Fibroblast of lung (primary cell): ENCODE data around the gene SRP19. TPM values are rescaled to one million over a fixed set of nuclear protein-coding genes. Genes with fewer than 3 reads are reported as not detected.
A peak's percentile ranks its signal among the peaks of the same experiment; 100 is the strongest.

Experiments
- DNase-seq, 2 donors: peaks; one replicate each; pipeline versions ENCODE4 v3.0.0 to v3.0.0-alpha.2; 2010; ENCODE audit warnings: low read depth in 2 of 2
- H2AFZ ChIP-seq: 2 replicates; pipeline ENCODE4 v1.5.1; 2012; ENCODE audit warnings: low read length, control low read depth, inconsistent platforms
- H3K27ac ChIP-seq: 2 replicates; pipeline ENCODE4 v1.5.1; 2011; ENCODE audit warnings: low read length, control low read depth; ENCODE audit not compliant: insufficient read depth
- H3K27me3 ChIP-seq: 2 replicates; pipeline ENCODE4 v1.5.1; 2011; ENCODE audit warnings: mild to moderate bottlenecking, low read length; ENCODE audit not compliant: control insufficient read depth, insufficient read depth
- H3K36me3 ChIP-seq: 2 replicates; pipeline ENCODE4 v1.5.1; 2011; ENCODE audit warnings: low read length; ENCODE audit not compliant: control insufficient read depth, insufficient read depth
- H3K4me1 ChIP-seq: 2 replicates; pipeline ENCODE4 v1.5.1; 2011; ENCODE audit warnings: low read length; ENCODE audit not compliant: control insufficient read depth, insufficient read depth; ENCODE audit errors: extremely low read depth
- H3K4me2 ChIP-seq: 2 replicates; pipeline ENCODE4 v1.5.1; 2011; ENCODE audit warnings: low read length, control low read depth; ENCODE audit not compliant: insufficient read depth; ENCODE audit errors: extremely low read depth
- H3K4me3 ChIP-seq, 4 experiments: fragments of 200-600 bp in 1 of 4; sonication (generic) in 1 of 4; replicated peaks in 1 of 4; 2 replicates each; pipeline ENCODE4 v1.5.1; 2011 to 2016; ENCODE audit warnings: low read length in 4 of 4, low read depth in 3 of 4, mild to moderate bottlenecking in 3 of 4, control low read depth in 2 of 4, inconsistent platforms in 1 of 4, mixed read lengths in 1 of 4; ENCODE audit not compliant: insufficient read depth in 1 of 4; ENCODE audit errors: control extremely low read depth in 1 of 4
- H3K79me2 ChIP-seq: 2 replicates; pipeline ENCODE4 v1.5.1; 2012; ENCODE audit warnings: mild to moderate bottlenecking, low read length, inconsistent platforms; ENCODE audit not compliant: control insufficient read depth, insufficient read depth
- H3K9ac ChIP-seq: 2 replicates; pipeline ENCODE4 v1.5.1; 2011; ENCODE audit warnings: mild to moderate bottlenecking, low read length, control low read depth; ENCODE audit not compliant: insufficient read depth
- H3K9me3 ChIP-seq: 2 replicates; pipeline ENCODE4 v1.5.1; 2012; ENCODE audit warnings: low read depth, low read length; ENCODE audit not compliant: control insufficient read depth, insufficient read depth
- H4K20me1 ChIP-seq: 2 replicates; pipeline ENCODE4 v1.5.1; 2011; ENCODE audit warnings: low read length; ENCODE audit not compliant: control insufficient read depth, insufficient read depth; ENCODE audit errors: extremely low read depth
- EZH2 ChIP-seq: IDR thresholded peaks from 2 replicates; pipeline ENCODE4 v1.5.1; 2012; ENCODE audit warnings: low read length, control low read depth, mild to moderate bottlenecking; ENCODE audit errors: missing control alignments
- polyA plus RNA-seq, 2 donors: library from polyadenylated mRNA; depleted of rRNA in 1 of 2; stranded (reverse) in 1 of 2; unstranded in 1 of 2; fragments of >200 nt; gene quantifications; 2 replicates each; pipeline ENCODE4 v1.2.1, GENCODE V29; 2011 to 2012; ENCODE audit warnings: missing spikeins in 1 of 2
- total RNA-seq: library from RNA; depleted of rRNA; stranded (reverse); fragments of >200 nt; gene quantifications from 2 replicates; pipeline ENCODE4 v1.2.1, GENCODE V29; 2014
- TF ChIP-seq, protein P1 (sequence below), 2 donors: IDR thresholded peaks in 1 of 2; conservative IDR thresholded peaks in 1 of 2; 1 replicate in 1 of 2; 2 replicates in 1 of 2; pipeline ENCODE4 v1.5.1; 2011 to 2012; ENCODE audit warnings: low read length in 2 of 2, control low read depth in 1 of 2, inconsistent platforms in 1 of 2, low read depth in 1 of 2, mild to moderate bottlenecking in 1 of 2

The SRP19 gene
- total and polyA plus RNA-seq, 2 donors (not counting 1 experiment from before 2014, with no cell fraction given) = 58.5 to 118 TPM

DNA sequence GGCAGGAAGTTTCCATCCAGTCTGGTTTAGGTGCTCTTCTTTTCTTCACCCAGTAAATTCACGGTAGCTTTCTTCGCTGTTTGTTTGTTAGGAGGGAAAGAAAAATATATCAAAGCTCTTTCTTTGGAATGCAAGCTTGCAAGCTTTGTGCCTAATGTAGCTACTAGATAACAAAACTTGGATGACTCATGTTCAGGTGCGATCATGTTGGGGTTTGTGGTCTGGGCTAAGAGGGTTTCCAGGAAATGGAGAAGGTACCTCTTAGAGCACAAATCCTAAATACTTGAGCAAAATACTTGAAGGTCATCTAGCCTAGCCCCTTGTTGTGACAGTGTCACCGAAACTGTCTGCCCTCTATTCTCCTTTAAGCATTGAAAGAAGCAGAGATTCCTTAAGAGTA is 17.7 kb downstream of the SRP19 start:
- H3K9ac ChIP-seq = no peak overlapping the region
- TF ChIP-seq, protein P1, sequence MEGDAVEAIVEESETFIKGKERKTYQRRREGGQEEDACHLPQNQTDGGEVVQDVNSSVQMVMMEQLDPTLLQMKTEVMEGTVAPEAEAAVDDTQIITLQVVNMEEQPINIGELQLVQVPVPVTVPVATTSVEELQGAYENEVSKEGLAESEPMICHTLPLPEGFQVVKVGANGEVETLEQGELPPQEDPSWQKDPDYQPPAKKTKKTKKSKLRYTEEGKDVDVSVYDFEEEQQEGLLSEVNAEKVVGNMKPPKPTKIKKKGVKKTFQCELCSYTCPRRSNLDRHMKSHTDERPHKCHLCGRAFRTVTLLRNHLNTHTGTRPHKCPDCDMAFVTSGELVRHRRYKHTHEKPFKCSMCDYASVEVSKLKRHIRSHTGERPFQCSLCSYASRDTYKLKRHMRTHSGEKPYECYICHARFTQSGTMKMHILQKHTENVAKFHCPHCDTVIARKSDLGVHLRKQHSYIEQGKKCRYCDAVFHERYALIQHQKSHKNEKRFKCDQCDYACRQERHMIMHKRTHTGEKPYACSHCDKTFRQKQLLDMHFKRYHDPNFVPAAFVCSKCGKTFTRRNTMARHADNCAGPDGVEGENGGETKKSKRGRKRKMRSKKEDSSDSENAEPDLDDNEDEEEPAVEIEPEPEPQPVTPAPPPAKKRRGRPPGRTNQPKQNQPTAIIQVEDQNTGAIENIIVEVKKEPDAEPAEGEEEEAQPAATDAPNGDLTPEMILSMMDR (conservative IDR thresholded peaks at IDR 0.05 in 1 of 2, IDR thresholded peaks at IDR 0.05 in 1 of 2; ENCODE audit: low read depth in 1 of 2, low read length in 2 of 2) = no peak
- TF ChIP-seq EZH2 = no peak
- H3K4me1 ChIP-seq = no peaks in the 10 kb centered on the region
- H3K27ac ChIP-seq = no peak overlapping the region
- H3K79me2 ChIP-seq = no peaks in the 10 kb centered on the region
- peaks cover 4% of the 10 kb centered on the region for H3K36me3 ChIP-seq
- no peak overlapping the region for H3K4me3 ChIP-seq
- H2AFZ ChIP-seq = no peak overlapping the region
- no peaks in the 10 kb centered on the region for H3K27me3 ChIP-seq
- peak in 1 of 2 donors; percentile 75 for DNase-seq
- H3K9me3 ChIP-seq = no peaks in the 10 kb centered on the region
- H4K20me1 ChIP-seq = no peaks in the 10 kb centered on the region
- H3K4me2 ChIP-seq = no peak overlapping the region

DNA sequence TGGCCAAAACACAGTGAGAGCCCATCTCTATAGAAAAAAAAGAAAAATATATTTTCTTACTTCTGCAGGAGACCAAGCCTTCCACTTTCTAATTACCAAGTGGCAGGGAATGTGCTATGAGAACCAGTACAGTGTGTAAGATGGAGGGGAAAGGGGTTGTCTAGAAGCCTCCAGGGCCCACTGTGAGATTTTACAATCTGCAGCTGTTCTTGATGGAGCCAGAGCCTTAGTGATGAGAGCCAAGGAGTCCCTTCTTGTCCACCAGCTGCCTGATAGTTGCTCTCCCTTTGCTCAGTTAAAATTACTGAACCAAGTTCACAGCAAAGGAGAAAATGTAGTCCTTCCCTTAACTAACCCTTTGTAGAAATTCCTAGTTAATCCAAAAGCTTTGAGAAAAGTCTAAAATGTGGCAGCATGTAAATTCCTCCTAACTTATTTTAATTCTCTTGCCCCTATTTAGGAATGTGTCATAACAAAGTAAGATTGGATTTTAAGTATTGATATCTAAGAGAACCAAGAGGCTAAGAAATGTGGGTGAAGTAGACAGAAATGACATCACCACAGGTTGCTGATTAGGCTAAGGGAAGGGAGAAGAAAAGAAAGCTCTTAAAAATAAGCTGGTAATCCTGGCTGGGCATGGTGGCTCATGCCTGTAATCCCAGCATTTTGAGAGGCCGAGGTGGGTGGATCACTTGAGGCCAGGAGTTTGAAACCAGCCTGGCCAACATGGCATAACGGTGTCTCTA is 19.3 kb downstream of the SRP19 start:
- Histone ChIP-seq H2AFZ (no peak overlapping the region), H3K9ac (no peak overlapping the region), H3K4me2 (no peak overlapping the region), H3K4me1 (no peaks in the 10 kb centered on the region), H4K20me1 (no peaks in the 10 kb centered on the region), H3K27me3 (no peaks in the 10 kb centered on the region), H3K9me3 (no peaks in the 10 kb centered on the region), H3K4me3 (no peak overlapping the region), H3K27ac (no peak overlapping the region), H3K36me3 (peaks cover 8% of the 10 kb centered on the region), H3K79me2 (no peaks in the 10 kb centered on the region)
- no peak for DNase-seq
- TF ChIP-seq EZH2 = no peak
- TF ChIP-seq, protein P1 (conservative IDR thresholded peaks at IDR 0.05 in 1 of 2, IDR thresholded peaks at IDR 0.05 in 1 of 2; ENCODE audit: low read depth in 1 of 2, low read length in 2 of 2) = no peak

DNA sequence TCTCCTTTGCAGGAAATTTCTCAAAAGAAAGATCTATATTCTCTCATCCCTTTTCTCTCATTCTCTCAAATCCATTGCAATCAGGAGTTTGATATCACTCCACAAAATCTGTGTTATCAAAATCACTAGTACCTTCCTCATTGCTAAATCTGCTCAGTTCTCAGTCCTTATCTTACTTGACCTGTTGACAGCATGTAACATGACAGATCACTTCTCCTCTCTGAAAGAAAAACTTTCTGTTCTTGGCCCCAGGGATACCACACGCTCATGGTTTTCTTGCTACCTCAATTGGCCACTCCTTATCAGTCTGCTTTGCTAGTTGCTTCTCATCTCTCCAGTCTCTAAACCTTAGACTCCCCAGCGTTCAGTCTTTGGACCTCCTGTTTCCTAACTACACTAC is 22.1 kb downstream of the SRP19 start:
- no peak overlapping the region for H3K9ac ChIP-seq
- H3K4me1 ChIP-seq = no peaks in the 10 kb centered on the region
- H3K36me3 ChIP-seq = peaks cover 17% of the 10 kb centered on the region
- H3K9me3 ChIP-seq = no peaks in the 10 kb centered on the region
- TF ChIP-seq EZH2 = no peak
- TF ChIP-seq, protein P1 (conservative IDR thresholded peaks at IDR 0.05 in 1 of 2, IDR thresholded peaks at IDR 0.05 in 1 of 2; ENCODE audit: low read depth in 1 of 2, low read length in 2 of 2) = no peak
- H4K20me1 ChIP-seq = no peaks in the 10 kb centered on the region
- H3K27ac ChIP-seq = no peak overlapping the region
- H3K4me3 ChIP-seq = no peak overlapping the region
- DNase-seq = no peak
- no peaks in the 10 kb centered on the region for H3K79me2 ChIP-seq
- no peaks in the 10 kb centered on the region for H3K27me3 ChIP-seq
- no peak overlapping the region for H2AFZ ChIP-seq
- no peak overlapping the region for H3K4me2 ChIP-seq
